Measurements from ENCODE around the gene SEPHS1.
"Not testable (repeated sequence)": the region's sequence is repeated elsewhere in the genome, so short reads cannot be mapped to it uniquely, and the experiment has no call there.

The SEPHS1 gene

GRCh38 chr10:13360587-13360986, 12.5 kb upstream of the SEPHS1 start:
- DNase-seq (ENCODE audit: low read depth in 2 of 2): no peak

GRCh38 chr10:13356392-13356791, 8.3 kb upstream of the SEPHS1 start:
- DNase-seq (ENCODE audit: low read depth in 2 of 2): no peak

GRCh38 chr10:13354783-13355182, 6.7 kb upstream of the SEPHS1 start:
- no peak for DNase-seq (ENCODE audit: low read depth in 2 of 2)

- DNase-seq (ENCODE audit: low read depth in 2 of 2): no peak
Observed at GRCh38 chr10:13352519-13352918, 4.4 kb upstream of the SEPHS1 start.

- no peak for DNase-seq (ENCODE audit: low read depth in 2 of 2)
Observed at GRCh38 chr10:13351340-13351915, 3.3 kb upstream of the SEPHS1 start.

- DNase-seq (ENCODE audit: low read depth in 2 of 2): peak in 1 of 2 donors; percentile 7
Observed at GRCh38 chr10:13349463-13350274, 1.6 kb upstream of the SEPHS1 start.

GRCh38 chr10:13347500-13348156, 465 bp downstream of the SEPHS1 start:
- DNase-seq (ENCODE audit: low read depth in 2 of 2): peak; percentile 61 to 68

- DNase-seq (ENCODE audit: low read depth in 2 of 2): peak in 1 of 2 donors; percentile 19
Observed at GRCh38 chr10:13347043-13347499, 1.0 kb downstream of the SEPHS1 start.

- no peak for DNase-seq (ENCODE audit: low read depth in 2 of 2)
Observed at GRCh38 chr10:13346283-13347042, 1.6 kb downstream of the SEPHS1 start.

GRCh38 chr10:13340626-13341376, 7.3 kb downstream of the SEPHS1 start:
- DNase-seq (ENCODE audit: low read depth in 2 of 2): no peak

GRCh38 chr10:13340068-13340467, 8.0 kb downstream of the SEPHS1 start:
- no peak for DNase-seq (ENCODE audit: low read depth in 2 of 2)

- DNase-seq (ENCODE audit: low read depth in 2 of 2): no peak
Observed at GRCh38 chr10:13338390-13339110, 9.5 kb downstream of the SEPHS1 start.

- DNase-seq (ENCODE audit: low read depth in 2 of 2): no peak
Observed at GRCh38 chr10:13337827-13338196, 10.3 kb downstream of the SEPHS1 start.

GRCh38 chr10:13337128-13337826, 10.8 kb downstream of the SEPHS1 start:
- no peak for DNase-seq (ENCODE audit: low read depth in 2 of 2)

- no peak for DNase-seq (ENCODE audit: low read depth in 2 of 2)
Observed at GRCh38 chr10:13335881-13336280, 12.2 kb downstream of the SEPHS1 start.

- DNase-seq (ENCODE audit: low read depth in 2 of 2): no peak
Observed at GRCh38 chr10:13334556-13334955, 13.5 kb downstream of the SEPHS1 start.

- DNase-seq (ENCODE audit: low read depth in 2 of 2): no peak
Observed at GRCh38 chr10:13331646-13332045, 16.4 kb downstream of the SEPHS1 start.

GRCh38 chr10:13330980-13331379, 17.1 kb downstream of the SEPHS1 start:
- DNase-seq (ENCODE audit: low read depth in 2 of 2): not testable (repeated sequence)

GRCh38 chr10:13329565-13329964, 18.5 kb downstream of the SEPHS1 start:
- DNase-seq (ENCODE audit: low read depth in 2 of 2): no peak

GRCh38 chr10:13328613-13329012, 19.5 kb downstream of the SEPHS1 start:
- DNase-seq (ENCODE audit: low read depth in 2 of 2): no peak

Measured in stimulated activated CD8-positive, alpha-beta memory T cell treated with anti-CD3 and anti-CD28 coated beads, Interleukin-2, amount 100 ng/mL, for 48 hours (primary cell).